Activated naive CD4-positive, alpha-beta T cell treated with anti-CD3 and anti-CD28 coated beads for 36 hours (primary cell): ENCODE data around the gene PRMT6. TPM values are rescaled to one million over a fixed set of nuclear protein-coding genes. Genes with fewer than 3 reads are reported as not detected.
"Not testable (repeated sequence)": the region's sequence is repeated elsewhere in the genome, so short reads cannot be mapped to it uniquely, and the experiment has no call there.

Experiments
- CTCF ChIA-PET: fragments of 350-600 bp; sonication (Branson Sonifier 250); formaldehyde crosslinking; loops from one replicate; lab custom pipeline; 2021; ENCODE audit warnings: antibody characterized with exemption; lab: Charles Lee
- DNase-seq: peaks from one replicate; pipeline ENCODE4 v3.0.0-alpha.2; 2020
- H3K27ac Mint-ChIP-seq: one replicate; pipeline ENCODE4 v1.8.0; 2021; ENCODE audit warnings: mild to moderate bottlenecking, mixed read lengths
- H3K27me3 Mint-ChIP-seq: one replicate; pipeline ENCODE4 v1.8.0; 2021; ENCODE audit warnings: low read depth, mixed read lengths
- H3K36me3 Mint-ChIP-seq: one replicate; pipeline ENCODE4 v1.8.0; 2021; ENCODE audit warnings: low read depth, mixed read lengths
- H3K4me1 Mint-ChIP-seq: one replicate; pipeline ENCODE4 v1.8.0; 2021; ENCODE audit warnings: low read depth, mixed read lengths
- H3K4me3 Mint-ChIP-seq: one replicate; pipeline ENCODE4 v1.8.0; 2021; ENCODE audit warnings: mild to moderate bottlenecking, moderate library complexity, mixed read lengths
- H3K9me3 Mint-ChIP-seq: one replicate; pipeline ENCODE4 v1.8.0; 2021; ENCODE audit warnings: mixed read lengths
- intact Hi-C: fragments of 100-400 bp; cut with micrococcal nuclease; formaldehyde crosslinking; loops from one replicate; pipeline ENCODE4 v1.15.1; 2023
- total RNA-seq, 2 experiments: library from RNA; stranded (reverse); gene quantifications; one replicate each; pipeline ENCODE4 v1.2.3, GENCODE V29; 2021

The PRMT6 gene
- 1 to 10 TPM; 6.7 to 7.5 TPM for total RNA-seq

DNA sequence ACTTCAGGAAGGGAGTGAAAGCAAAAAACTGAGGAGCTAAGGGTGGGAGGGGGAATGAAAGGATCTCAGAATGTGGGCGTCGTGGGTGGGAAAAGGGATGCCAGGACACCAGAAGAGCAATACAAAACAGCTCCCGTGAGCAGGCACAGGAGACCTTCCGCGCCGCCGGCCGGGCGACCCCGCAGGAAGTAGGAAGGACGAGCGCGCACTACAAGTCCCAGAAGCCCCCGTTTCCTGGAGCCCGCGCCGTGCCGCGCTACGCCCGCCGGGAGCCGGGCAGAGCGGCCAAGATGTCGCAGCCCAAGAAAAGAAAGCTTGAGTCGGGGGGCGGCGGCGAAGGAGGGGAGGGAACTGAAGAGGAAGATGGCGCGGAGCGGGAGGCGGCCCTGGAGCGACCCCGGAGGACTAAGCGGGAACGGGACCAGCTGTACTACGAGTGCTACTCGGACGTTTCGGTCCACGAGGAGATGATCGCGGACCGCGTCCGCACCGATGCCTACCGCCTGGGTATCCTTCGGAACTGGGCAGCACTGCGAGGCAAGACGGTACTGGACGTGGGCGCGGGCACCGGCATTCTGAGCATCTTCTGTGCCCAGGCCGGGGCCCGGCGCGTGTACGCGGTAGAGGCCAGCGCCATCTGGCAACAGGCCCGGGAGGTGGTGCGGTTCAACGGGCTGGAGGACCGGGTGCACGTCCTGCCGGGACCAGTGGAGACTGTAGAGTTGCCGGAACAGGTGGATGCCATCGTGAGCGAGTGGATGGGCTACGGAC lies at the start of gene PRMT6:
Gene PRMT6 (plus strand): TSS at position 249 of the 771 bp plus-strand sequence. CDS start 42 bp downstream, at position 291.
- Mint-ChIP-seq H3K27ac (peak within 1 kb of the TSS; percentile 90), H3K36me3 (peaks cover 19% of the 10 kb centered on the region), H3K4me3 (peak within 1 kb of the TSS; percentile 93), H3K4me1 (peaks cover 14% of the 10 kb centered on the region), H3K9me3 (no peaks in the 10 kb centered on the region), H3K27me3 (no peaks in the 10 kb centered on the region)
- intact Hi-C loops: loop anchor here (5.0 kb wide), 2 partner anchors 1146 to 1906 kb away; partner anchors contain the start of genes CLCC1 and SLC25A24
- peak; percentile 84 for DNase-seq
- CTCF ChIA-PET: interaction anchor here (0.7 to 0.8 kb wide), 3 partner anchors 9 to 1028 kb away, joined by 3 to 5 read pairs (median 3); no protein-coding TSS in a partner anchor

DNA sequence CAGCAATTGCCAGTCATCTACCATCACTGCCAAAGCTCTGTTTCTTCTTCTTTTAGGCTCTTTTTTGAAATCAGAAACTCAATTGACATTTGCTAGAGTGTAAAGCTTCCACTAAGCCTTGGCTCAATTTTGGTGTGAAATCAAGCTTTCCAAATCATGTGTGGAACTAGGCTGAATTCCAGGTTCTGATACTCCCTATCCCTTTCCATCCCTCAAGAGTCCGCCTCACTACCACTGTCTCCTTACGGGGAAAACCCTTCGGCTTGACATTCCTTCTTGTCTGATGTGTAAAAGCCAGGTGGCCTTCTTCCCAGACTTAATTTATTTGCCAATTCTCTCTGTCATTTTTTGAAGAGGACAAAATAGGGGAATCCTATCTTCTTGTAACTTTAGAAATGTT lies 47.2 kb upstream of the PRMT6 start:
- H3K27me3 Mint-ChIP-seq: peaks cover 15% of the 10 kb centered on the region
- H3K9me3 Mint-ChIP-seq: no peaks in the 10 kb centered on the region
- CTCF ChIA-PET: no interaction called here
- no peak overlapping the region for H3K27ac Mint-ChIP-seq
- H3K4me1 Mint-ChIP-seq: no peaks in the 10 kb centered on the region
- H3K4me3 Mint-ChIP-seq: no peak overlapping the region
- no peak for DNase-seq
- no peaks in the 10 kb centered on the region for H3K36me3 Mint-ChIP-seq
- intact Hi-C loops: no loop called here

DNA sequence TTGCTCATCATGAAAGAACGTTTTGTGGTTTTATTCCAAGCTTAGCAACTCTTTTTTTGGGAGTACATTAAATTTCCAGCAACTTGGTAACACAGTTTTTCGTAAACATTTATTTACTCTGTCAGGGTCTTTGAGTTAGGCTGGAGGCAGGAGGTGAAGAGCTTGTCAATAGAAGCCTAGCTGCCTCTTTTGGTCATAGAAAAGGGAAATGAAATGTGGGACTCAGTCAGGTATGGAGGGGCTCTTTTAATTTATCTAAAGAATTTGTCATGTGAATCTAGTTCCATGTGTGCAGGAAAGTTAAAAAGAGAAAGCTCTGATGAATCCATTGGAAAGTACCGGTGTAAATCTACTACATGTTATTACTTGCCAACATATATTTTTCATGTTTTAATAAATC lies 45.9 kb upstream of the PRMT6 start:
- no peaks in the 10 kb centered on the region for H3K4me1 Mint-ChIP-seq
- H3K27me3 Mint-ChIP-seq: peaks cover 20% of the 10 kb centered on the region
- intact Hi-C loops: no loop called here
- no peak for DNase-seq
- H3K36me3 Mint-ChIP-seq: no peaks in the 10 kb centered on the region
- CTCF ChIA-PET: no interaction called here
- no peak overlapping the region for H3K4me3 Mint-ChIP-seq
- H3K27ac Mint-ChIP-seq: no peak overlapping the region
- H3K9me3 Mint-ChIP-seq: no peaks in the 10 kb centered on the region

DNA sequence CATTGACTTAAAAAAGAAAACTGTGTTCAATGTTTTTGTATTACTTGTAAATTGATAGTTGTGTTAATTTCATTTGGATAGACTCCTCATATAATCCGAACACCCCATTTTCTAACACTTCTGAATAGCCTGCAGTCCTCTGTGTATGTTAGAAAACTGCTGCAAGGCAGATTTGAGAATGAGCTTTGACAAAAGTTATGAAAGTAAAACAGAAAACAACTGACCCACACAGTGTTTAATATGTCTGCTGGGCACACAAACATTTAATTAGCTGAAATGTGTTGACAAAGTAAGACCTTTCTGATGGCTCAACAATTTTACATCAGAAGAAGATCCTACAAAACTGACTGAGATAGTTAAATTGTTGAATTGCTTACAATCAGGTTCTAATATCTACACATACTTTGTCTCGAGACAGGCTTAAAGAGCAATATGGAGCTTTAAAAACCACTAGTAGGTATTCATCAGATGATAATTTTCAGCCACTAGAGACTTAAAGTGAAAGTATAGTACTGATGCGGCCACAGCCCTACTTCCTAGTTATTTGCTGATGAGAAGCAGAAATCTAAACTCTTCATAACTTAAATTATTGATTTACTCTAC lies 40.0 kb upstream of the PRMT6 start:
- H3K27me3 Mint-ChIP-seq: peaks cover 12% of the 10 kb centered on the region
- intact Hi-C loops: no loop called here
- H3K36me3 Mint-ChIP-seq: no peaks in the 10 kb centered on the region
- CTCF ChIA-PET: no interaction called here
- H3K4me1 Mint-ChIP-seq: no peaks in the 10 kb centered on the region
- no peak for DNase-seq
- no peak overlapping the region for H3K4me3 Mint-ChIP-seq
- no peaks in the 10 kb centered on the region for H3K9me3 Mint-ChIP-seq
- H3K27ac Mint-ChIP-seq: no peak overlapping the region

DNA sequence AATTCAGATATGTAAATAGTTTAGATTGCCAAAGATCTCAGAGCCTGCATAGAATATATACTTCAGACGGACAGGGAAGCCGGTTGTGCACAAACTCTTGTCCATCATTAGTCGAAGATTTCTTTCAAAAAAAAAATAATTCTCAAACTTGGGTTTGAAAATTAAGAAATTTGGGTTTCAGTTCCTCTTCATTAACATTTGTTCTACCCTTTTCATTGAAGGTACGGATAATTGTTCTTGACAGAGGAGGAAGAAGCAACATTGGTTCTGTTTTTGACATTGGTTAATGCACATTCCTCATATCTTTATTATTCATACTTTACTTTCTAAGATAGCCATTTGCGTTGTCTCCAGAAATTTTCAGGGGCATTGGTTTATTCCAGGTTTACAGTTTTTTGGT lies 38.0 kb upstream of the PRMT6 start:
- Mint-ChIP-seq H3K27ac (no peak overlapping the region), H3K4me3 (no peak overlapping the region), H3K36me3 (no peaks in the 10 kb centered on the region), H3K27me3 (peaks cover 18% of the 10 kb centered on the region), H3K9me3 (no peaks in the 10 kb centered on the region), H3K4me1 (no peaks in the 10 kb centered on the region)
- CTCF ChIA-PET: no interaction called here
- intact Hi-C loops: no loop called here
- no peak for DNase-seq

DNA sequence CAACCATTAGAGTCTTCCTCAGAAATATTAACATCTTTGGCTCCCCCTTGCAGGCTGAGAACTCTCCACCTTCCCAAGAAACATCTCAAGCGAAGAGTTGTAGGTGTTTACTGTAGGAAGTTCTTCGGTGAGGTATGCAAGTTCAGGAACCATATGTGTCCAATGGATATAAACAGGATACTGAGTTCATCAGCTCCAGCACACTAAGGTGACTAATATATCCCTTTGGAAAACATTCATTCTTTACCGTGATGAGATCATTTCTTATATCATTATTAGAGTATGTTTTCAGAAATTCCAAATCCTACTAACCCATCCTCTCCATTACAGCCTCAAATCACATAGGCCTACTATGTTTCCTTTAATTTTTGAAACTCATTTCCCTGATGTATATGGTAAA lies 37.3 kb upstream of the PRMT6 start:
- intact Hi-C loops: no loop called here
- peaks cover 18% of the 10 kb centered on the region for H3K27me3 Mint-ChIP-seq
- H3K36me3 Mint-ChIP-seq: no peaks in the 10 kb centered on the region
- H3K4me3 Mint-ChIP-seq: no peak overlapping the region
- H3K9me3 Mint-ChIP-seq: no peaks in the 10 kb centered on the region
- no peak overlapping the region for H3K27ac Mint-ChIP-seq
- H3K4me1 Mint-ChIP-seq: no peaks in the 10 kb centered on the region
- CTCF ChIA-PET: interaction anchor here (0.6 kb wide), 1 partner anchor 27 kb away, joined by 3 read pairs; no protein-coding TSS in a partner anchor
- DNase-seq: no peak

DNA sequence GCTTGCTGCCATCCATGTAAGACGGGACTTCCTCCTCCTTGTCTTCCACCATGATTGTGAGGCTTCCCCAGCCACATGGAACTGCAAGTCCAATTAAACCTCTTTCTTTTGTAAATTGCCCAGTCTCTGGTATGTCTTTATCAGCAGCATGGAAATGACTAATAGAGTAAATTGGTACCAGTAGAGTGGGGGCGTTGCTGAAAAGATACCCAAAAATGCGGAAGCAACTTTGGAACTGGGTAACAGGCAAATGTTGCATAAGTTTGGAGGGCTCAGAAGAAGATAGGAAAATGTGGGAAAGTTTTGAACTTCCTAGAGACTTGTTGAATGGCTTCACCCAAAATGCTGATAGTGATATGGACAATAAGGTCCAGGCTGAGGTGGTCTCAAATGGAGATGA lies 17.6 kb upstream of the PRMT6 start:
- peaks cover 13% of the 10 kb centered on the region for H3K27me3 Mint-ChIP-seq
- H3K36me3 Mint-ChIP-seq, DNase-seq, H3K4me1 Mint-ChIP-seq, H3K27ac Mint-ChIP-seq, intact Hi-C loops, H3K4me3 Mint-ChIP-seq, CTCF ChIA-PET, H3K9me3 Mint-ChIP-seq: not testable (repeated sequence)

DNA sequence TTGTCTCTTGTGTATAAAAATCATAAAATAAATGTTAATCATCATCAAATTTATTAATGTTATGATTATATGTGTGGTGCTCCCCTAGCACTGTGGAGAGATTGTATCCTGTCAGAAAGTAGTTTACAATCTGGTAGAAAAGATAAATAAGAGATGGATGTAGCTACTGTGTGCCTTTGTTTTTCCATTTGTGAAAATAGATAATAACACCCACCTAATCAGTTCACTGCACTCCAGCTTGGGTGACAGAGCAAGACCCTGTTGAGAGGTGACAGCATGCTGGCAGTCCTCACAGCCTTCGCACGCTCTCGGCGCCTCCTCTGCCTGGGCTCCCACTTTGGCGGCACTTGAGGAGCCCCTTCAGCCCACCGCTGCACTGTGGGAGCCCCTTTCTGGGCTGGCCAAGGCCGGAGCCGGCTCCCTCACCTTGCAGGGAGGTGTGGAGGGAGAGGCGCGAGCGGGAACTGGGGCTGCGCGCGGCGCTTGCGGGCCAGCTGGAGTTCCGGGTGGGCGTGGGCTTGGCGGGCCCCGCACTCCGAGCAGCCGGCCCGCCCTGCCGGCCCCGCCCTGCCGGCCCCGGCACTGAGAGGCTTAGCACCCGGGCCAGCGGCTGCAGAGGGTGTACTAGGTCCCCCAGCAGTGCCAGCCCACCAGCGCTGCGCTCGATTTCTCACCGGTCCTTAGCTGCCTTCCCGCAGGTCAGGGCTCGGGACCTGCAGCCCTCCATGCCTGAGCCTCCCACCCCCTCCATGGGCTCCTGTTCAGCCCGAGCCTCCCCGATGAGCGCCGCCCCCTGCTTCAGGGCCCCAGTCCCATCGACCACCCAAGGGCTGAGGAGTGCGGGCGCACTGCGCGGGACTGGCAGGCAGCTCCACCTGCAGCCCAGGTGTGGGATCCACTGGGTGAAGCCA lies 11.9 kb upstream of the PRMT6 start:
- H3K4me3 Mint-ChIP-seq, intact Hi-C loops, H3K9me3 Mint-ChIP-seq, DNase-seq, H3K27ac Mint-ChIP-seq, H3K36me3 Mint-ChIP-seq, H3K4me1 Mint-ChIP-seq: not testable (repeated sequence)
- peaks cover 12% of the 10 kb centered on the region for H3K27me3 Mint-ChIP-seq
- CTCF ChIA-PET: interaction anchor here (0.6 kb wide), 1 partner anchor 179 kb away, joined by 3 read pairs; no protein-coding TSS in a partner anchor

DNA sequence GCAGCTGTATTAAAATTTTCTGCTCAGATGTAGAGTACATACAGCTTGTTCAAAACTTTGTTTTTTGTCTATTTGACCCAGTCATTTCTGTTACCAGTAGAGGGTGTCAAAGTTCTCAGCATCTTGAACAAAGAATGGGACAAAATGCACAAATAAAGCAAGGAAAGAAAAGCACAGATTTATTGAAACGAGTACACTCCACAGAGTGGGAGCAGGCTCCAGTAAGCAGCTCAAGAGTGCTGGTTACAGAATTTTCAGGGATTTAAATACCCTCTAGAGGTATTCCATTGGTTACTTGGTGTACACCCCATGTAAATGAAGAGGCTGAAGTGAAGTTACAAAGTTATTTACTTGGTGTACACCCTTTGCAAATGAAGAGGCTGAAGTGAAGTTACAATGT lies 8.9 kb upstream of the PRMT6 start:
- CTCF ChIA-PET: interaction anchor here (0.8 to 1.1 kb wide), 2 partner anchors 95 to 98 kb away, joined by 3 to 4 read pairs; no protein-coding TSS in a partner anchor
- Mint-ChIP-seq H3K36me3 (peaks cover 2% of the 10 kb centered on the region), H3K27me3 (peaks cover 14% of the 10 kb centered on the region), H3K27ac (no peak overlapping the region), H3K4me3 (no peak overlapping the region), H3K9me3 (no peaks in the 10 kb centered on the region), H3K4me1 (no peaks in the 10 kb centered on the region)
- no peak for DNase-seq
- intact Hi-C loops: no loop called here

DNA sequence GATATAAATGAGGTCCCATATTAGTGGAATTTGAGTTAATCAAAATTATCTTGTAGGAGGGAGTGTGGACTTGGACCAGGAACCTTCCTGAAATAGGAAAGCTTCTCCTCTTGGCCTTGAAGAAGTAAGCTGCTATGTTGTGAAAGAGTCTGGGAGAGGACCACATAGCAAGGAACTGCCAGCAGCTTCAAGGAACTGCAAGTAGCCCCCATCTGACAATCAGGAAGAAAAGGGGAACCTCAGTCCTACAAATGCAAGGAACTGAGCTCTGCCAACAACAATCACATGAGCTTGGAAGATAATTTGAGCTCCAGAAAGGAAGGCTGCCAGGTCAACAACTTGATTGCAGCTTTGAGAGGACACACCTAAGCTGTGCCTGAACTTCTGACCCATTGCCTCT lies 8.2 kb upstream of the PRMT6 start:
- peaks cover 2% of the 10 kb centered on the region for H3K36me3 Mint-ChIP-seq
- intact Hi-C loops: no loop called here
- DNase-seq: no peak
- no peak overlapping the region for H3K27ac Mint-ChIP-seq
- no peaks in the 10 kb centered on the region for H3K4me1 Mint-ChIP-seq
- CTCF ChIA-PET: interaction anchor here (1.1 kb wide), 1 partner anchor 97 kb away, joined by 4 read pairs; no protein-coding TSS in a partner anchor
- H3K9me3 Mint-ChIP-seq: no peaks in the 10 kb centered on the region
- H3K27me3 Mint-ChIP-seq: peaks cover 12% of the 10 kb centered on the region
- no peak overlapping the region for H3K4me3 Mint-ChIP-seq

DNA sequence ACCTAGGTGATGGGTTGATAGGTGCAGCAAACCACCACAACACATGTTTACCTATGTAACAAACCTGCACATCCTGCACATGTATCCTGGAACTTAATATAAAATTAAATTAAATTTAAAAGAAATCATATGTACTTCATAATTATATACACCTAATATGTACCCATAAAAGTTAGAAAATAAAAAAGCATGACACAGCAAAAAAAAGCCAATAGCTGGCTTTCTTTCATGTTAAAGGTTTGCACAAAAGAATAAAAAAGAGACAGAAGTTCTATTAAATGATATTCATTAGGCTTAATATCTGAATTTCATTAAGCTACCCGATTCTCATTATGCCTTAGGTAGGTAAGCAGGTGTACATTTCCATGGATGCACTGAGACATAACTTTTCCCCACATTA lies 5.2 kb upstream of the PRMT6 start:
- intact Hi-C loops: no loop called here
- no peak for DNase-seq
- peaks cover 10% of the 10 kb centered on the region for H3K27me3 Mint-ChIP-seq
- H3K27ac Mint-ChIP-seq: no peak overlapping the region
- H3K36me3 Mint-ChIP-seq: peaks cover 3% of the 10 kb centered on the region
- H3K4me1 Mint-ChIP-seq: no peaks in the 10 kb centered on the region
- CTCF ChIA-PET: no interaction called here
- no peaks in the 10 kb centered on the region for H3K9me3 Mint-ChIP-seq
- no peak overlapping the region for H3K4me3 Mint-ChIP-seq

DNA sequence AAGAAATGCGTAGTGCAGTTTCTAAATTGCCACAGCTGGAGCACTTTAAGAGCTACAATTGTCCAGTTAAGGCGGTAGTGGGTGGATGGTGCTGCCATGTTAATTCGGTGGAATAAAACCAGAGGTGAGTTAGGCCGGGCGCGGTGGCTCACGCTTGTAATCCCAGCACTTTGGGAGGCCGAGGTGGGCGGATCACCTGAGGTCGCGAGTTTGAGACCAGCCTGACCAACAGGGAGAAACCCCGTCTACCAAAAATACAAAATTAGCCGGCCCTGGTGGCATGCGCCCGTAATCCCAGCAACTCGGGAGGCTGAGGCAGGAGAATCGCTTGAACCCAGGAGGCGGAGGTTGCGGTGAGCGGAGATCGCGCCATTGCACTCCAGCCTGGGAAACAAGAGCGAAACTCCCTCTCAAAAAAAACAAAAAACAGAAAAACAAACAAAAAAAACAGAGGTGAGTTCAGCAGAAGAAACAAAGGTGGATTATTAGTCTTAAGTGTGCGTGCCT lies 502 bp upstream of the PRMT6 start:
- Mint-ChIP-seq H3K36me3 (peaks cover 15% of the 10 kb centered on the region), H3K4me1 (peaks cover 14% of the 10 kb centered on the region), H3K27ac (peak overlapping the region; percentile 90), H3K4me3 (peak overlapping the region; percentile 93)
- DNase-seq, H3K27me3 Mint-ChIP-seq, H3K9me3 Mint-ChIP-seq: not testable (repeated sequence)
- CTCF ChIA-PET: interaction anchor here (0.7 kb wide), 1 partner anchor 445 kb away, joined by 5 read pairs; no protein-coding TSS in a partner anchor
- intact Hi-C loops: loop anchor here (5.0 kb wide), 2 partner anchors 1146 to 1906 kb away; partner anchors contain the start of genes CLCC1 and SLC25A24
